ENCODE data around the gene SWT1. TPM values are rescaled to one million over a fixed set of nuclear protein-coding genes. Genes with fewer than 3 reads are reported as not detected.
"Not testable (repeated sequence)": the region's sequence is repeated elsewhere in the genome, so short reads cannot be mapped to it uniquely, and the experiment has no call there.

The SWT1 gene
- total RNA-seq, 1 donor from 2014 or later = 11.5 TPM

DNA sequence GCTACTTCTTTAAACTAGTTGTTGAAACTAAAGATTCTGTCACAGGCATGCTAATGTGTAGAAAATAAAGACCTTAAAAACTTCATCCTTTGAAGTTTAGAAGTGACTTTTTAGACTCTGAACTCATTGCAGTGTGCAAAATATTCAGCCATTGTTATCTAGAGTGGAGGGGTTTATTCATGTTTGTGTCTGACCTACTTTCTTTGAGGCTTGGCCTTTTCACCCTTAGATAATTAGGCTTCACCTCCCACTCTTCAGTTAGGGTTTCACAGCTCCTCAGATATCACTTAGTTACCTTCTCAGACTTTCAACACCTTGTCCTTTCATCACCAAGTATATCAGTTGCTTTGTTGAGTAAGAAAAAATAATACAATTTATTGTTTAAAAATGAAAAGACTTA is 84.2 kb downstream of the SWT1 start:
- Mint-ChIP-seq H3K36me3 (ENCODE audit: low read depth, unreplicated experiment) (no peaks in the 10 kb centered on the region), H3K9me3 (ENCODE audit: unreplicated experiment) (no peaks in the 10 kb centered on the region), H3K4me1 (ENCODE audit: unreplicated experiment) (no peaks in the 10 kb centered on the region), H3K4me3 (ENCODE audit: unreplicated experiment) (no peak overlapping the region), H3K27ac (ENCODE audit: unreplicated experiment) (no peak overlapping the region), H3K27me3 (ENCODE audit: unreplicated experiment) (no peaks in the 10 kb centered on the region)
- no peak for TF ChIP-seq CTCF (IDR thresholded peaks at IDR 0.05; ENCODE audit: unreplicated experiment)
- no peak for DNase-seq (ENCODE audit: low spot score)

DNA sequence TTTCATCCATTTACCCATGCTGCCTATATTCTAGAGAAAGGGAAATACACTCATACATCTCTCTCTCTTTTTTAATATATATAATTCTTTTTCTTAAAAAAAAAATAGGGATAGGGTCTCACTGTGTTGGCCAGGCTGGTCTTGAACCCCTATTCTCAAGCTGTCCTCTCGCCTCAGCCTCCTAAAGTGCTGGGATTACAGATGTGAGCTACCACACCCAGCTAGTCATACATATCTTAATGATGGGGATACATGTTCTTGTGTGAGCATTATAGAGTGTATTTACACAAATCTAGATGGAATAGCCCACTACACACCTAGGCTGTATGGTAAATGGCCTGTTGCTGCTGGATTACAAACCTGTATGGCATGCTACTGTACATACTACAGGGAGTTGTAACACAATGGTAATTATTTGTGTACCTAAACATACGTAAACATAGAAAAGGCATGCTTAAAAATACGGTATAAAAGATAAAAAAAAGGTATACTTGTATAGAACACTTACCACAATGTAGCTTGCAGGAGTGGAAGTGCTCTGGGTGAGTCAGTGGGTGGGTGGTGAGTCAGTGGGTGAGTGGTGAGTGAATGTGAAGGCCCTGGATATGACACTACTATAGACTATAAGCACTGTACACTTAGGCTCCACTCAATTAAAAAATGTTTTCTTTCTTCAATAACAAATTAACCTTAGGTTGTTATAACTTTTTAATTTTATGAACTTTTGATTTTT is 87.2 kb downstream of the SWT1 start:
- H3K9me3 Mint-ChIP-seq (ENCODE audit: unreplicated experiment) = no peaks in the 10 kb centered on the region
- no peak overlapping the region for H3K4me3 Mint-ChIP-seq (ENCODE audit: unreplicated experiment)
- H3K4me1 Mint-ChIP-seq (ENCODE audit: unreplicated experiment) = no peaks in the 10 kb centered on the region
- H3K27ac Mint-ChIP-seq (ENCODE audit: unreplicated experiment) = no peak overlapping the region
- TF ChIP-seq CTCF (IDR thresholded peaks at IDR 0.05; ENCODE audit: unreplicated experiment) = no peak
- H3K27me3 Mint-ChIP-seq (ENCODE audit: unreplicated experiment) = no peaks in the 10 kb centered on the region
- DNase-seq (ENCODE audit: low spot score) = no peak
- H3K36me3 Mint-ChIP-seq (ENCODE audit: low read depth, unreplicated experiment) = no peaks in the 10 kb centered on the region

GRCh38 chr1:185245466-185245865 is 88.5 kb downstream of the SWT1 start:
- H3K4me3 Mint-ChIP-seq (ENCODE audit: unreplicated experiment) = no peak overlapping the region
- TF ChIP-seq CTCF (IDR thresholded peaks at IDR 0.05; ENCODE audit: unreplicated experiment) = no peak
- no peak overlapping the region for H3K27ac Mint-ChIP-seq (ENCODE audit: unreplicated experiment)
- H3K9me3 Mint-ChIP-seq (ENCODE audit: unreplicated experiment) = no peaks in the 10 kb centered on the region
- H3K4me1 Mint-ChIP-seq (ENCODE audit: unreplicated experiment) = peaks cover 7% of the 10 kb centered on the region
- H3K27me3 Mint-ChIP-seq (ENCODE audit: unreplicated experiment) = no peaks in the 10 kb centered on the region
- no peaks in the 10 kb centered on the region for H3K36me3 Mint-ChIP-seq (ENCODE audit: low read depth, unreplicated experiment)
- DNase-seq (ENCODE audit: low spot score) = no peak

DNA sequence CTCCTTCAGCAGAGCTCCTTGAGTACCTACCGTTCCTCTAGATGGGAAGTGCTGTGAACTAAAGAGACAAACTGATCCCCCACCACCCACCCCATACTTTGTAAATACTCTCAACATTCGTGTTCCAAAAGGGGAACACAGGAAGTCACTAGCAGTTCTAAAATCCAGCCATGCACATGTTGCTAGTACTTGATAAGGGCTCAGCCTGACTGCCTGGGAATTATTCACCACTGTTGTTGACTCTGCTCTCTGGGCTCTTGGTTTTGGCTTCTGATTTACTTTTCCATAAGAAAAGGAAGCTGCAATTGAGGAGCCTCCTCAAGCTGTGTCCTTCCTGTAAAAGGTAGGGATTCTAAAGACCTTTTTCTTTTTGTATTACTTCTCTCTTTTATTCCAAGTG is 92.6 kb downstream of the SWT1 start:
- peaks cover 7% of the 10 kb centered on the region for H3K4me1 Mint-ChIP-seq (ENCODE audit: unreplicated experiment)
- TF ChIP-seq CTCF (IDR thresholded peaks at IDR 0.05; ENCODE audit: unreplicated experiment) = no peak
- H3K9me3 Mint-ChIP-seq (ENCODE audit: unreplicated experiment) = no peaks in the 10 kb centered on the region
- H3K27ac Mint-ChIP-seq (ENCODE audit: unreplicated experiment) = no peak overlapping the region
- no peak overlapping the region for H3K4me3 Mint-ChIP-seq (ENCODE audit: unreplicated experiment)
- no peak for DNase-seq (ENCODE audit: low spot score)
- no peaks in the 10 kb centered on the region for H3K36me3 Mint-ChIP-seq (ENCODE audit: low read depth, unreplicated experiment)
- H3K27me3 Mint-ChIP-seq (ENCODE audit: unreplicated experiment) = no peaks in the 10 kb centered on the region

GRCh38 chr1:185250063-185250462 is 93.1 kb downstream of the SWT1 start:
- H3K27ac Mint-ChIP-seq (ENCODE audit: unreplicated experiment) = no peak overlapping the region
- H3K36me3 Mint-ChIP-seq (ENCODE audit: low read depth, unreplicated experiment) = no peaks in the 10 kb centered on the region
- no peak overlapping the region for H3K4me3 Mint-ChIP-seq (ENCODE audit: unreplicated experiment)
- H3K27me3 Mint-ChIP-seq (ENCODE audit: unreplicated experiment) = no peaks in the 10 kb centered on the region
- peaks cover 7% of the 10 kb centered on the region for H3K4me1 Mint-ChIP-seq (ENCODE audit: unreplicated experiment)
- no peaks in the 10 kb centered on the region for H3K9me3 Mint-ChIP-seq (ENCODE audit: unreplicated experiment)
- TF ChIP-seq CTCF (IDR thresholded peaks at IDR 0.05; ENCODE audit: unreplicated experiment) = no peak
- no peak for DNase-seq (ENCODE audit: low spot score)

DNA sequence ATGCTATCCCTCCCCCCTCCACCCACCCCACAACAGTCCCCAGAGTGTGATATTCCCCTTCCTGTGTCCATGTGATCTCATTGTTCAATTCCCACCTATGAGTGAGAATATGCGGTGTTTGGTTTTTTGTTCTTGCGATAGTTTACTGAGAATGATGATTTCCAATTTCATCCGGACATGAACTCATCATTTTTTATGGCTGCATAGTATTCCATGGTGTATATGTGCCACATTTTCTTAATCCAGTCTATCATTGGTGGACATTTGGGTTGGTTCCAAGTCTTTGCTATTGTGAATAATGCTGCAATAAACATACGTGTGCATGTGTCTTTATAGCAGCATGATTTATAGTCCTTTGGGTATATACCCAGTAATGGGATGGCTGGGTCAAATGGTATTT is 95.0 kb downstream of the SWT1 start:
- H3K4me1 Mint-ChIP-seq (ENCODE audit: unreplicated experiment); H3K27ac Mint-ChIP-seq (ENCODE audit: unreplicated experiment); H3K9me3 Mint-ChIP-seq (ENCODE audit: unreplicated experiment); H3K4me3 Mint-ChIP-seq (ENCODE audit: unreplicated experiment); H3K36me3 Mint-ChIP-seq (ENCODE audit: low read depth, unreplicated experiment); H3K27me3 Mint-ChIP-seq (ENCODE audit: unreplicated experiment); DNase-seq (ENCODE audit: low spot score): not testable (repeated sequence)

GRCh38 chr1:185252404-185252803 is 95.4 kb downstream of the SWT1 start:
- H3K4me3 Mint-ChIP-seq (ENCODE audit: unreplicated experiment); H3K36me3 Mint-ChIP-seq (ENCODE audit: low read depth, unreplicated experiment); H3K27ac Mint-ChIP-seq (ENCODE audit: unreplicated experiment); H3K4me1 Mint-ChIP-seq (ENCODE audit: unreplicated experiment); DNase-seq (ENCODE audit: low spot score); H3K27me3 Mint-ChIP-seq (ENCODE audit: unreplicated experiment); H3K9me3 Mint-ChIP-seq (ENCODE audit: unreplicated experiment): not testable (repeated sequence)

DNA sequence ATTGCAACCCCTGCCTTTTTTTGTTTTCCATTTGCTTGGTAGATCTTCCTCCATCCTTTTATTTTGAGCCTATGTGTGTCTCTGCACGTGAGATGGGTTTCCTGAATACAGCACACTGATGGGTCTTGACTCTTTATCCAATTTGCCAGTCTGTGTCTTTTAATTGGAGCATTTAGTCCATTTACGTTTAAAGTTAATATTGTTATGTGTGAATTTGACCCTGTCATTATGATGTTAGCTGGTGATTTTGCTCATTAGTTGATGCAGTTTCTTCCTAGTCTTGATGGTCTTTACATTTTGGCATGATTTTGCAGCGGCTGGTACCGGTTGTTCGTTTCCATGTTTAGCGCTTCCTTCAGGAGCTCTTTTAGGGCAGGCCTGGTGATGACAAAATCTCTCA is 98.6 kb downstream of the SWT1 start:
- not testable (repeated sequence) for H3K4me3 Mint-ChIP-seq (ENCODE audit: unreplicated experiment); H3K9me3 Mint-ChIP-seq (ENCODE audit: unreplicated experiment); DNase-seq (ENCODE audit: low spot score); H3K27ac Mint-ChIP-seq (ENCODE audit: unreplicated experiment); H3K36me3 Mint-ChIP-seq (ENCODE audit: low read depth, unreplicated experiment); H3K4me1 Mint-ChIP-seq (ENCODE audit: unreplicated experiment); H3K27me3 Mint-ChIP-seq (ENCODE audit: unreplicated experiment)

All from endothelial cell (in vitro differentiated cells).